NK-92 treated with Interleukin-12 subunit alpha and Interleukin-12 subunit beta, amount 100 ng/mL, for 24 hours (cell line): ENCODE data around the gene ELMO1.

Source experiments
- DNase-seq: peaks from one replicate; lab custom pipeline; 2025; lab: John Stamatoyannopoulos, UW

ELMO1 gene

GRCh38 chr7:36823353-36823752 lies 625.3 kb downstream of the ELMO1 start:
- DNase-seq = no peak

GRCh38 chr7:36821617-36822016 lies 627.0 kb downstream of the ELMO1 start:
- no peak for DNase-seq

- no peak for DNase-seq
Observed at GRCh38 chr7:36820527-36821170, 628.0 kb downstream of the ELMO1 start.

GRCh38 chr7:36819639-36820038 lies 629.0 kb downstream of the ELMO1 start:
- DNase-seq = no peak

- no peak for DNase-seq
Observed at GRCh38 chr7:36814311-36814710, 634.4 kb downstream of the ELMO1 start.

- DNase-seq = no peak
Observed at GRCh38 chr7:36811807-36812206, 636.9 kb downstream of the ELMO1 start.

GRCh38 chr7:36810489-36810888 lies 638.2 kb downstream of the ELMO1 start:
- DNase-seq = no peak

- no peak for DNase-seq
Observed at GRCh38 chr7:36810032-36810431, 638.6 kb downstream of the ELMO1 start.

GRCh38 chr7:36809510-36809909 lies 639.2 kb downstream of the ELMO1 start:
- DNase-seq = no peak

GRCh38 chr7:36809086-36809485 lies 639.6 kb downstream of the ELMO1 start:
- no peak for DNase-seq

GRCh38 chr7:36806891-36807290 lies 641.8 kb downstream of the ELMO1 start:
- no peak for DNase-seq
